SK-N-MC (cell line): ENCODE measurements around the gene AGXT2.

Source experiments
- DNase-seq: peaks from one replicate; pipeline ENCODE4 v3.0.0-alpha.2; 2011; ENCODE audit warnings: low read depth, low spot score
- H3K27ac ChIP-seq: fragments of 200-600 bp; sonication (generic); 2 replicates; pipeline ENCODE4 v1.5.1; 2016; ENCODE audit warnings: mixed run types
- H3K36me3 ChIP-seq: fragments of 200-600 bp; sonication (generic); 2 replicates; pipeline ENCODE4 v1.6.1; 2017; ENCODE audit warnings: antibody characterized with exemption, low read length, mixed read lengths; ENCODE audit not compliant: insufficient read depth
- H3K4me3 ChIP-seq: fragments of 200-600 bp; sonication (generic); 2 replicates; pipeline ENCODE4 v1.5.1; 2016
- H3K9ac ChIP-seq: fragments of 200-600 bp; sonication (generic); 2 replicates; pipeline ENCODE4 v1.8.0; 2017; ENCODE audit warnings: mixed run types, mixed read lengths; ENCODE audit not compliant: insufficient read length
- H3K9me3 ChIP-seq: fragments of 200-600 bp; sonication (generic); 2 replicates; pipeline ENCODE4 v1.6.1; 2017; ENCODE audit warnings: low read depth, mild to moderate bottlenecking, antibody characterized with exemption, low read length, moderate library complexity, mixed read lengths
- EZH2 ChIP-seq: fragments of 200-600 bp; sonication (generic); IDR thresholded peaks from one replicate; pipeline ENCODE4 v1.6.1; 2017; ENCODE audit warnings: antibody characterized with exemption
- FOXP2 ChIP-seq: optimal IDR thresholded peaks from 2 replicates; pipeline ENCODE3; 2011; ENCODE audit warnings: mild to moderate bottlenecking, moderate library complexity; ENCODE audit not compliant: insufficient read depth; ENCODE audit errors: extremely low read length, control extremely low read depth
- POLR2AphosphoS5 ChIP-seq: IDR thresholded peaks from 2 replicates; pipeline ENCODE4 v1.6.1; 2012; ENCODE audit warnings: mild to moderate bottlenecking, low read depth, low read length, borderline replicate concordance

AGXT2 gene

GRCh38 chr5:35015063-35015462 lies 32.7 kb downstream of the AGXT2 start:
- TF ChIP-seq EZH2 (no peak), FOXP2 (no peak), POLR2AphosphoS5 (no peak)
- no peaks in the 10 kb centered on the region for H3K36me3 ChIP-seq
- no peak for DNase-seq
- H3K4me3 ChIP-seq, result no peak overlapping the region
- no peaks in the 10 kb centered on the region for H3K9me3 ChIP-seq
- no peak overlapping the region for H3K9ac ChIP-seq
- H3K27ac ChIP-seq, result no peak overlapping the region

DNA sequence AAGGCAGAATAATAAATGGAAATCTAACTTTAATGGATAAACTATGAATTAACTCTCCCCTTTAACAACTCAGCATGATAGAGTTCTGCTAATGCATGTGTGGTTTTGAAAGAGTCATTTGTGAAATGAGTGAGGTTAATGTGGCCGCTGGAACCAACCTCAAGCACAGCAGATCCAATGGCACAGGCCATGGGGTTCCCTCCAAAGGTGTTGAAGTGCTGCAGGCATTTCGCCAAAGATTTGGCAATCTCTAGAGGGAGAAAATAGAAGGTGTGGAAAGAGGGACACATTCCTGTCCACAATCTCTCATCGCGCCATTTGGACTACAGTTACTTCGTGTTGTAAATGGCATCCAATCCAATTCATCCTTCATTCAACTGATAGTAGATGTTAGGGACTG lies 35.0 kb downstream of the AGXT2 start:
- no peak for DNase-seq
- no peak overlapping the region for H3K4me3 ChIP-seq
- no peaks in the 10 kb centered on the region for H3K36me3 ChIP-seq
- H3K27ac ChIP-seq, result no peak overlapping the region
- H3K9ac ChIP-seq, result no peak overlapping the region
- TF ChIP-seq EZH2 (no peak), FOXP2 (no peak), POLR2AphosphoS5 (no peak)
- no peaks in the 10 kb centered on the region for H3K9me3 ChIP-seq

DNA sequence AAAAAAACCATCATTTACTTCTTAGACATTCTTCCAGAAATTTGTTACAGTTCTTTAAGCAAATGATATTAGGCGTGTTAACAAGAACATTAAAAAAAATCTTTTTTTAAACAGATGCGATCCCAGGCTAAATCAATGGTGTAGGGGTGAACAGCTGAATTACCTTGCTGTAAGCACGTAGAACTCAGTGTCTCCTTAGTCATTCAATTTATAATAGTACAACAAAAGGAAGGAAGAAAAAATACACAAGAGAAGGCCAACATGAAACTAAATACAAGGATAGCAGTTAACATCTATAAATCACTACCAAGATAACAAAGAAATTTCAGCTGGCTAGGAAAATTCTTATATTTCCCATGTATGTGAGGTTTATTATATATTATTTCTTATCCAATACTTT lies 35.4 kb downstream of the AGXT2 start:
- TF ChIP-seq EZH2 (no peak), POLR2AphosphoS5 (no peak), FOXP2 (no peak)
- no peaks in the 10 kb centered on the region for H3K9me3 ChIP-seq
- H3K36me3 ChIP-seq, result no peaks in the 10 kb centered on the region
- no peak overlapping the region for H3K27ac ChIP-seq
- DNase-seq, result no peak
- no peak overlapping the region for H3K9ac ChIP-seq
- H3K4me3 ChIP-seq, result no peak overlapping the region

- Histone ChIP-seq H3K27ac (no peak overlapping the region), H3K9ac (no peak overlapping the region), H3K4me3 (no peak overlapping the region), H3K36me3 (no peaks in the 10 kb centered on the region), H3K9me3 (no peaks in the 10 kb centered on the region)
- no peak for DNase-seq
- TF ChIP-seq EZH2 (no peak), POLR2AphosphoS5 (no peak), FOXP2 (no peak)
These were observed 37.1 kb downstream of the AGXT2 start for GRCh38 chr5:35010676-35011075.

- DNase-seq, result no peak
- TF ChIP-seq FOXP2 (no peak), POLR2AphosphoS5 (no peak), EZH2 (no peak)
- no peak overlapping the region for H3K4me3 ChIP-seq
- H3K36me3 ChIP-seq, result no peaks in the 10 kb centered on the region
- H3K27ac ChIP-seq, result no peak overlapping the region
- H3K9me3 ChIP-seq, result no peaks in the 10 kb centered on the region
- H3K9ac ChIP-seq, result no peak overlapping the region
These were observed 38.1 kb downstream of the AGXT2 start for GRCh38 chr5:35009657-35010056.

- Histone ChIP-seq H3K9ac (no peak overlapping the region), H3K27ac (no peak overlapping the region), H3K9me3 (no peaks in the 10 kb centered on the region), H3K36me3 (no peaks in the 10 kb centered on the region), H3K4me3 (no peak overlapping the region)
- TF ChIP-seq FOXP2, result no peak
- no peak for TF ChIP-seq EZH2
- TF ChIP-seq POLR2AphosphoS5, result no peak
- no peak for DNase-seq
These were observed 38.7 kb downstream of the AGXT2 start for GRCh38 chr5:35009019-35009418.

DNA sequence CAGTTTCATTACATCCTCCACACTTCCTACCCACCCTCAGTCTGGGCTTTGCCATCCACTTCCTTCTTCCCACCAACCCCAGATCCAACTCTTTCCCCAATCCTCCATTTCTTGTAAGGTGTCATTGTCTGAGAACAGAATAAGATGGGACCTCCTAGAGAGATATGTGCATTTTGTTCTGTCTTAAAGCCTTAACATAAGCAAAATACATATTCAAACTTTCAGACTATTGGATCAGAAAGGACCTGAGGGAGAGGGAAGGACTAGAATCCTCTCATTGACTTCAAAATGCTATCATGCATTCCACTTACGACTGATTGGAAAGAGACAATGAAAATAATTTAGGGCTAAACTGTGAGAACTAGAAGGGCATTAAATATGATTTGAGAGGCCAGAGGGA lies 43.0 kb downstream of the AGXT2 start:
- no peak for DNase-seq
- no peak overlapping the region for H3K4me3 ChIP-seq

GRCh38 chr5:35004200-35004599 lies 43.5 kb downstream of the AGXT2 start:
- no peak overlapping the region for H3K27ac ChIP-seq
- no peak overlapping the region for H3K4me3 ChIP-seq
- H3K36me3 ChIP-seq, result no peaks in the 10 kb centered on the region
- no peak for TF ChIP-seq EZH2
- no peak overlapping the region for H3K9ac ChIP-seq
- DNase-seq, result no peak
- H3K9me3 ChIP-seq, result no peaks in the 10 kb centered on the region

More for the DNA sequence above, 43.0 kb downstream of the AGXT2 start:
- no peaks in the 10 kb centered on the region for H3K36me3 ChIP-seq
- TF ChIP-seq POLR2AphosphoS5, result no peak
- TF ChIP-seq FOXP2, result no peak
- TF ChIP-seq EZH2, result no peak
- no peak overlapping the region for H3K27ac ChIP-seq
- no peaks in the 10 kb centered on the region for H3K9me3 ChIP-seq
- H3K9ac ChIP-seq, result no peak overlapping the region

DNA sequence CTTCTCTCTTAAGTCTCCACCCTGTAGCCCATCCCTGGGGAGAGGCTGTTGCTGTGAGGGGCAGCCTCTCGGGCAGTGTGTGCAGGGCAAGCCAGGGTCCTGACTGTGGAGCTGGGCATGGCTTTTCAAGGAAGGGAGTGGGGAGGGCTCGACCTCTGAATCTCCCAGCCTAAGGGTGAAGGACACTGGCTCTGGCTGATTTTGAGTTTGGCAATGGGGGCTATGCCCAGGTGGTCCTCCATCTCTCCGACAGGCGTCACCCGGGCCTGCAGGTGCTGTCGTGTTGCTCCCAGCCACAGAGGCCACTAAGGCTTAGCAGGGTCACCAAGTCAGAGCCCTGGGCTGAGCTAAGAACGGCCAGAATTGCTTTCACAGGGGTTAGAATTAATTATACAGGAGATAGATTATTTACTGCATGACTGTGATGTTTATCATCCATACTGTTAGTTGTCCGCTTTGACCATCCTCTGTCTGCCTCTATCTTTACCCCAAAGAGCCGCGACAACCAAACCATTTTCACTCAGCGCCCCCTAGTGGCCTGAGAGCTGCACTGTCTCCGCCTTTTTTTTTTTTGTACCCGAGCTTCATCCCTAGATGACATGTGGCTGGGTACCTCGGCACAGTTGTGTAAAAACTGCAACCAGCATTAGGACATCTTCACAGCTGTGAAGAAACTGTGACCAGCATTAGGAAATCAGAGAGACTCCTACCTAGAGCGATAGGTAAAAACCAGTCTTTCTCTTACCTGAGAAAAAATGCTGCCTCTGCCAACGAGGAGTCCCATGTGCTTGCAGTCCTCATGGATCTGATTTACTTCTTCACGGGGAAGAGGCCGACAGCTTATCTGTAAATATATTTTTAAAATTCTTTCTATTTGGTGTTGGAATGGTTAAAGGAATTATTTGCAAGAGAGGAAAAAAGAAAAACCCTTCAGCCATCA lies 44.5 kb downstream of the AGXT2 start:
- H3K9me3 ChIP-seq, result no peaks in the 10 kb centered on the region
- no peak overlapping the region for H3K9ac ChIP-seq
- no peak for DNase-seq
- TF ChIP-seq EZH2, result no peak
- no peak for TF ChIP-seq POLR2AphosphoS5
- TF ChIP-seq FOXP2, result no peak
- H3K4me3 ChIP-seq, result no peak overlapping the region
- H3K27ac ChIP-seq, result no peak overlapping the region
- no peaks in the 10 kb centered on the region for H3K36me3 ChIP-seq
